ENCODE data around the gene TMEM127.

TMEM127 gene

DNA sequence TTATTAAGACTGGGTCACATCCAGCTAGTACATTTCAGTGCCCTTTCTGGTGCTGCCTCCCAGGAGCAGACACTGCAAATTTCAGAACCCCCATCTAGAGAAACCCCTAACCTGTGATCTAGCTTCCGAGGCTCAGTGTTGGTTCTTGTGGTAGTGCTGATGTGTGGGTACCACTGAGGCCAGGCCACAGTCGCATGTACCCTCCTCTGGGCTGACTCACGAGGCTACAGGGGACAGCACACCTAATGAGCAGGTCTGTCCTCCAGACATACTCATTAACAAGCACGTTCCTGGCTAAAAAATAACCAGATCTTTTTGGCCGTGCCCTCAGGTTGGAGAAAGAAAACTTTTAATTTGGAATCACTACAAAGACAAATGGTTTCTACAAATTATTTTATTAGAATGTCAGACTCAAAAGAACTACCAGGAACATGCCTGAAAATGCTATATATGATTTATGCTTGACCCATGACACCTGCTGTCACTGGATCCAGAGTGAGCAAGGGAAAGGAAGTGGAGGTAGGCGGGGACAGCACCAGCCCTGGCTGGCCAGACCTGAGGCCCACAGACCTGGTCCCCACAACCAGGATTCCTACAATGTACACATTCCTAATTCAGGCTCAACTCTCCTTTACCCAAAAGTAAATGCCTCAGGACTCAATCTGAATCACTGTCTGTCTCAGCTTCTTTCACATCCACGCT lies 8.7 kb upstream of the TMEM127 start:
- no peak overlapping the region for H3K4me3 ChIP-seq (ENCODE audit: insufficient read length, low read depth)
- TF ChIP-seq ZNF274 (IDR thresholded peaks at IDR 0.05; ENCODE audit: low read depth, low read length) = no peak
- no peak for TF ChIP-seq YY1 (IDR thresholded peaks at IDR 0.05; ENCODE audit: insufficient read depth, insufficient read length)
- TF ChIP-seq SUZ12 (IDR thresholded peaks at IDR 0.05; ENCODE audit: extremely low read depth, insufficient read depth, insufficient read length) = no peak
- DNase-seq (ENCODE audit: low read depth, low spot score) = no peak
- H3K27me3 ChIP-seq (ENCODE audit: insufficient read depth, insufficient read length) = no peaks in the 10 kb centered on the region
- H3K36me3 ChIP-seq (ENCODE audit: insufficient read depth, insufficient read length, low read length) = peaks cover 90% of the 10 kb centered on the region
- no peaks in the 10 kb centered on the region for H3K9me3 ChIP-seq (ENCODE audit: insufficient read depth, low read length)
- H3K4me1 ChIP-seq (ENCODE audit: insufficient read depth, insufficient read length) = no peaks in the 10 kb centered on the region
- no peak overlapping the region for H3K9ac ChIP-seq (ENCODE audit: insufficient read length, low read depth)

DNA sequence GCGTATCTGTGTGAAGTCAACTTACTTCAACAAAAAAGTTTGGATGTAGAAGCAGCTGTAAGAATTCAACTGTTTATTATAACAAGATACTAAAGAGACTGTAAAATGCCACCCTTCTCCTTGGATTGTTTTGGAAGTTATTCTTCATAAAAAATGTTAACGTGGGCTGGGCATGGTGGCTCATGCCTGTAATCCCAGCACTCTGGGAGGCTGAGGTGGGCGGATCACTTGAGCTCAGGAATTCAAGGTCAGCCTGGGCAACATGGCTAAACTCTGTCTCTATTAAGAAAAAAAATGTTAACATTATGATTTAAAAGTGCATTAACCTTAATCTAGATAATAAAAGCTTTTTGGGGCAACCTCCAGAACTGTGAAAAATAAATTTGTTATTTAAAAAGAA lies 8.0 kb upstream of the TMEM127 start:
- Histone ChIP-seq H3K4me3 (ENCODE audit: insufficient read length, low read depth) (no peak overlapping the region), H3K4me1 (ENCODE audit: insufficient read depth, insufficient read length) (no peaks in the 10 kb centered on the region), H3K27me3 (ENCODE audit: insufficient read depth, insufficient read length) (no peaks in the 10 kb centered on the region), H3K9me3 (ENCODE audit: insufficient read depth, low read length) (no peaks in the 10 kb centered on the region), H3K36me3 (ENCODE audit: insufficient read depth, insufficient read length, low read length) (peaks cover 90% of the 10 kb centered on the region), H3K9ac (ENCODE audit: insufficient read length, low read depth) (no peak overlapping the region)
- DNase-seq (ENCODE audit: low read depth, low spot score) = no peak
- no peak for TF ChIP-seq SUZ12 (IDR thresholded peaks at IDR 0.05; ENCODE audit: extremely low read depth, insufficient read depth, insufficient read length)
- no peak for TF ChIP-seq YY1 (IDR thresholded peaks at IDR 0.05; ENCODE audit: insufficient read depth, insufficient read length)
- TF ChIP-seq ZNF274 (IDR thresholded peaks at IDR 0.05; ENCODE audit: low read depth, low read length) = no peak

- H3K9me3 ChIP-seq (ENCODE audit: insufficient read depth, low read length) = no peaks in the 10 kb centered on the region
- TF ChIP-seq SUZ12 (IDR thresholded peaks at IDR 0.05; ENCODE audit: extremely low read depth, insufficient read depth, insufficient read length) (no peak), ZNF274 (IDR thresholded peaks at IDR 0.05; ENCODE audit: low read depth, low read length) (no peak), YY1 (IDR thresholded peaks at IDR 0.05; ENCODE audit: insufficient read depth, insufficient read length) (no peak)
- DNase-seq (ENCODE audit: low read depth, low spot score) = no peak
- no peaks in the 10 kb centered on the region for H3K27me3 ChIP-seq (ENCODE audit: insufficient read depth, insufficient read length)
- no peak overlapping the region for H3K4me3 ChIP-seq (ENCODE audit: insufficient read length, low read depth)
- H3K36me3 ChIP-seq (ENCODE audit: insufficient read depth, insufficient read length, low read length) = peaks cover 90% of the 10 kb centered on the region
- H3K4me1 ChIP-seq (ENCODE audit: insufficient read depth, insufficient read length) = peaks cover 7% of the 10 kb centered on the region
- no peak overlapping the region for H3K9ac ChIP-seq (ENCODE audit: insufficient read length, low read depth)
Measured at GRCh38 chr2:96271995-96272394, 6.2 kb upstream of the TMEM127 start.

DNA sequence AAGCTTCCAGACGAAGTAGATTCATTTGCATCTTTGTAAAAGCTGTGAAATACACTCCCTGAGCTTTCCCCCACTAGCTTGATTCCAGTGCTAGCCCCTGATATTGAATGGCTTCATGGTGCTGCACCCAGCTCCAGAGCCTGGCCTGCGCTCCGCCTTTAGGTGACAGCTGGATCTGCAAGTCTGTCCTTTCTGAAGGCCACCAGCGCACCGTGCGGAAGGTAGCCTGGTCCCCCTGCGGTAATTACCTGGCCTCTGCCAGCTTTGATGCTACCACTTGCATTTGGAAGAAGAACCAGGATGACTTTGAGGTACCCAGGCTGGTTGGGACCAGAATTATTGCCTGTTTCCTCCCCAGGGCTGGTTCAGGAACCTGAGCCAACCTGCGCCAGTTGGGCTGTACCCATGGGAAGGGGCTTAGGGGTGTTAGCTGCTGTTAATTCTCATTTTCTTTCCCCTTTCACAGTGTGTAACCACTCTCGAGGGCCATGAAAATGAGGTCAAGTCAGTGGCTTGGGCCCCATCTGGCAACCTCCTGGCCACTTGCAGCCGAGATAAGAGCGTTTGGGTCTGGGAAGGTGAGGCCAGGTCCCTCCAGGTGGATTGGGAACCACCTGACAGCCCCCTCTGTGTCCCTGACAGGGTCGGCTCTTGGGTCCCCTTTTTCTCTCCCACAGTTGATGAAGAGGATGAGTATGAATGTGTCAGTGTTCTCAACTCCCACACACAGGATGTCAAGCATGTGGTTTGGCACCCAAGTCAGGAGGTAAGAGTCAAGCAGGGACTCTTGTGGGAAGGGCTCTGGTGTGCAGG lies 1.6 kb upstream of the TMEM127 start:
- Histone ChIP-seq H3K27me3 (ENCODE audit: insufficient read depth, insufficient read length) (no peaks in the 10 kb centered on the region), H3K36me3 (ENCODE audit: insufficient read depth, insufficient read length, low read length) (peaks cover 60% of the 10 kb centered on the region), H3K9ac (ENCODE audit: insufficient read length, low read depth) (peak overlapping the region; percentile 33), H3K9me3 (ENCODE audit: insufficient read depth, low read length) (no peaks in the 10 kb centered on the region), H3K4me1 (ENCODE audit: insufficient read depth, insufficient read length) (peaks cover 10% of the 10 kb centered on the region), H3K4me3 (ENCODE audit: insufficient read length, low read depth) (peak overlapping the region; percentile 94)
- TF ChIP-seq ZNF274 (IDR thresholded peaks at IDR 0.05; ENCODE audit: low read depth, low read length) (no peak), SUZ12 (IDR thresholded peaks at IDR 0.05; ENCODE audit: extremely low read depth, insufficient read depth, insufficient read length) (no peak), YY1 (IDR thresholded peaks at IDR 0.05; ENCODE audit: insufficient read depth, insufficient read length) (no peak)
- DNase-seq (ENCODE audit: low read depth, low spot score) = peak; percentile 44

GRCh38 chr2:96265349-96265839 lies 403 bp downstream of the TMEM127 start:
- Histone ChIP-seq H3K9me3 (ENCODE audit: insufficient read depth, low read length) (no peaks in the 10 kb centered on the region), H3K36me3 (ENCODE audit: insufficient read depth, insufficient read length, low read length) (peaks cover 51% of the 10 kb centered on the region), H3K4me3 (ENCODE audit: insufficient read length, low read depth) (peak overlapping the region; percentile 94), H3K4me1 (ENCODE audit: insufficient read depth, insufficient read length) (peaks cover 13% of the 10 kb centered on the region), H3K27me3 (ENCODE audit: insufficient read depth, insufficient read length) (no peaks in the 10 kb centered on the region), H3K9ac (ENCODE audit: insufficient read length, low read depth) (peak overlapping the region; percentile 90)
- no peak for TF ChIP-seq ZNF274 (IDR thresholded peaks at IDR 0.05; ENCODE audit: low read depth, low read length)
- TF ChIP-seq SUZ12 (IDR thresholded peaks at IDR 0.05; ENCODE audit: extremely low read depth, insufficient read depth, insufficient read length) = no peak
- TF ChIP-seq YY1 (IDR thresholded peaks at IDR 0.05; ENCODE audit: insufficient read depth, insufficient read length) = no peak
- DNase-seq (ENCODE audit: low read depth, low spot score) = peak; percentile 20

DNA sequence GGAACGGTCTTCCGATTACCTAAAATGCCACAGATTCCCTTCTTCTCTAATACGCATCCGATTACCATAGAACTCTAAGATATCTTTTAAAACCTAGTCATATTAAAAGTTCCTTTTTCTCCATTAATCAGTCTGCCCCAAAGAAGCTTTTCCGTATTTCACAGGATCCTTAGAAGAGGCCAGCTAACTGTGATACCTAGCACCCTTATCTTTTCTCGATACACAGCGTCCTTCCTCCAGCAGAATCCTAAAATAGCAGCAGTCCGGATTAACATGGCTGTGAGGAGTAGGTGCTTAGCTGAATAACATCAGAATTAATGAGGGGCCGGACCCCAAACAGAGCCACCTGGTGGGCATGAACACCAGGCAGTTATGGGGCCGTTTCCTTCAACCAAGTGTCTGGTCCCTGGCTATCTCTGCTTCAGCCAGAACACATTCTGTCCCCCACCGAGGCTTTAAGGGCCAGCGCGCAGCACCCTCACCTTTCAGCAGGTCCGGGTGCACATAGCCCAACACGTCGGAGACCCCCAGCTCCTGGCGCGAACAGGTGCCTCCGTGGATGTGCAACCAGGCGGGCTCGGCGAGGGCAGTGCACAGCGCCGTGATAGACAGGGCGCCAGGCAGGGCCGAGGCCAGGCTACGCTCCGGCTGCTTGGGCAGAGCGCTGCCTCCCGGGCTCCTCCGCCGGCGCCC lies 995 bp downstream of the TMEM127 start:
- H3K9me3 ChIP-seq (ENCODE audit: insufficient read depth, low read length) = no peaks in the 10 kb centered on the region
- H3K4me3 ChIP-seq (ENCODE audit: insufficient read length, low read depth) = peak overlapping the region; percentile 94
- DNase-seq (ENCODE audit: low read depth, low spot score) = peak; percentile 16
- H3K36me3 ChIP-seq (ENCODE audit: insufficient read depth, insufficient read length, low read length) = peaks cover 49% of the 10 kb centered on the region
- TF ChIP-seq SUZ12 (IDR thresholded peaks at IDR 0.05; ENCODE audit: extremely low read depth, insufficient read depth, insufficient read length) (no peak), ZNF274 (IDR thresholded peaks at IDR 0.05; ENCODE audit: low read depth, low read length) (no peak), YY1 (IDR thresholded peaks at IDR 0.05; ENCODE audit: insufficient read depth, insufficient read length) (no peak)
- peaks cover 13% of the 10 kb centered on the region for H3K4me1 ChIP-seq (ENCODE audit: insufficient read depth, insufficient read length)
- no peaks in the 10 kb centered on the region for H3K27me3 ChIP-seq (ENCODE audit: insufficient read depth, insufficient read length)
- H3K9ac ChIP-seq (ENCODE audit: insufficient read length, low read depth) = peak overlapping the region; percentile 90

All from NT2/D1 (cell line).